Progenitor cell of endocrine pancreas (in vitro differentiated cells): ENCODE data around the gene ADGRG3. TPM values are rescaled to one million over a fixed set of nuclear protein-coding genes. Genes with fewer than 3 reads are reported as not detected.

Experiments used
- DNase-seq: peaks from one replicate; pipeline ENCODE4 v3.0.0; 2021; ENCODE audit warnings: low spot score; ENCODE audit not compliant: unreplicated experiment
- H3K27ac Mint-ChIP-seq: 2 replicates; pipeline ENCODE4 v1.8.0; 2021; ENCODE audit warnings: mild to moderate bottlenecking, moderate library complexity, mixed read lengths
- H3K27me3 Mint-ChIP-seq: 2 replicates; pipeline ENCODE4 v1.8.0; 2021; ENCODE audit warnings: mixed read lengths
- H3K36me3 Mint-ChIP-seq: 2 replicates; pipeline ENCODE4 v1.8.0; 2022; ENCODE audit warnings: mixed read lengths; ENCODE audit not compliant: insufficient read depth
- H3K4me1 Mint-ChIP-seq: 2 replicates; pipeline ENCODE4 v1.8.0; 2021; ENCODE audit warnings: low read depth, mixed read lengths
- H3K4me3 Mint-ChIP-seq: 2 replicates; pipeline ENCODE4 v1.8.0; 2021; ENCODE audit warnings: low read depth, mild to moderate bottlenecking, moderate library complexity, mixed read lengths
- H3K9me3 Mint-ChIP-seq: 2 replicates; pipeline ENCODE4 v1.8.0; 2021; ENCODE audit warnings: low read depth, mixed read lengths
- CTCF ChIP-seq: fragments of 200-600 bp; sonication (generic); IDR thresholded peaks from one replicate; pipeline ENCODE4 v1.5.0; 2021; ENCODE audit warnings: antibody characterized with exemption, mild to moderate bottlenecking; ENCODE audit not compliant: unreplicated experiment
- total RNA-seq: library from RNA; stranded (reverse); gene quantifications from 2 replicates; pipeline ENCODE4 v1.2.1, GENCODE V29; 2021

ADGRG3 gene
- total RNA-seq, 1 donor from 2014 or later, result not detected

- TF ChIP-seq CTCF, result no peak
- Mint-ChIP-seq H3K4me1 (peaks cover 2% of the 10 kb centered on the region), H3K27ac (no peak overlapping the region), H3K27me3 (no peaks in the 10 kb centered on the region), H3K36me3 (no peaks in the 10 kb centered on the region), H3K9me3 (no peaks in the 10 kb centered on the region), H3K4me3 (no peak overlapping the region)
- DNase-seq, result no peak
Measured at GRCh38 chr16:57725554-57725953, 57.4 kb downstream of the ADGRG3 start.

- Mint-ChIP-seq H3K4me1 (peaks cover 2% of the 10 kb centered on the region), H3K9me3 (no peaks in the 10 kb centered on the region), H3K27me3 (no peaks in the 10 kb centered on the region), H3K4me3 (no peak overlapping the region), H3K36me3 (no peaks in the 10 kb centered on the region), H3K27ac (no peak overlapping the region)
- no peak for DNase-seq
- no peak for TF ChIP-seq CTCF
Measured at GRCh38 chr16:57725976-57726375, 57.9 kb downstream of the ADGRG3 start.

GRCh38 chr16:57726433-57726947 is 58.4 kb downstream of the ADGRG3 start:
- no peak for DNase-seq
- no peaks in the 10 kb centered on the region for H3K36me3 Mint-ChIP-seq
- H3K4me1 Mint-ChIP-seq, result peaks cover 5% of the 10 kb centered on the region
- H3K9me3 Mint-ChIP-seq, result no peaks in the 10 kb centered on the region
- no peaks in the 10 kb centered on the region for H3K27me3 Mint-ChIP-seq
- no peak for TF ChIP-seq CTCF
- H3K27ac Mint-ChIP-seq, result no peak overlapping the region
- no peak overlapping the region for H3K4me3 Mint-ChIP-seq

- H3K4me3 Mint-ChIP-seq, result no peak overlapping the region
- DNase-seq, result no peak
- H3K36me3 Mint-ChIP-seq, result no peaks in the 10 kb centered on the region
- H3K4me1 Mint-ChIP-seq, result peaks cover 3% of the 10 kb centered on the region
- no peak for TF ChIP-seq CTCF
- no peaks in the 10 kb centered on the region for H3K27me3 Mint-ChIP-seq
- H3K27ac Mint-ChIP-seq, result no peak overlapping the region
- peaks cover 1% of the 10 kb centered on the region for H3K9me3 Mint-ChIP-seq
Measured at GRCh38 chr16:57727610-57728009, 59.5 kb downstream of the ADGRG3 start.

- no peak for TF ChIP-seq CTCF
- no peak overlapping the region for H3K4me3 Mint-ChIP-seq
- H3K4me1 Mint-ChIP-seq, result peaks cover 3% of the 10 kb centered on the region
- H3K27me3 Mint-ChIP-seq, result no peaks in the 10 kb centered on the region
- H3K27ac Mint-ChIP-seq, result no peak overlapping the region
- H3K36me3 Mint-ChIP-seq, result peaks cover 3% of the 10 kb centered on the region
- H3K9me3 Mint-ChIP-seq, result peaks cover 8% of the 10 kb centered on the region
- DNase-seq, result no peak
Measured at GRCh38 chr16:57728336-57729181, 60.5 kb downstream of the ADGRG3 start.
